HEK293 (cell line): ENCODE results near the gene PPFIBP1.

Source experiments
- GLI2 ChIP-seq: fragments of 450-650 bp; formaldehyde crosslinking; IDR thresholded peaks from 2 replicates; pipeline ENCODE4; 2017; ENCODE audit warnings: missing biosample characterization, missing genetic modification characterization, low read depth, borderline replicate concordance
- KLF16 ChIP-seq: fragments of 450-650 bp; formaldehyde crosslinking; IDR thresholded peaks from 2 replicates; pipeline ENCODE4 v1.5.1; 2017; ENCODE audit warnings: missing biosample characterization, missing genetic modification characterization
- PATZ1 ChIP-seq: fragments of 450-650 bp; formaldehyde crosslinking; IDR thresholded peaks from 2 replicates; pipeline ENCODE4 v1.5.1; 2016; ENCODE audit warnings: missing biosample characterization, missing genetic modification characterization
- SETDB1 ChIP-seq: IDR thresholded peaks from one replicate; pipeline ENCODE4 v1.6.1; 2017; ENCODE audit warnings: mild to moderate bottlenecking, low read length, moderate library complexity, mixed read lengths; ENCODE audit not compliant: insufficient read length
- ZNF274 ChIP-seq, 2 experiments: fragments of 200-500 bp in 1 of 2; fragments of 450-650 bp in 1 of 2; sonication (Bioruptor generic) in 1 of 2; formaldehyde crosslinking in 1 of 2; IDR thresholded peaks; 2 replicates each; pipeline versions ENCODE4 v1.5.1 to v1.6.1; 2014 to 2016; ENCODE audit warnings: borderline replicate concordance in 1 of 2, inconsistent platforms in 1 of 2, low read length in 1 of 2, missing biosample characterization in 1 of 2, missing genetic modification characterization in 1 of 2
- ZNF335 ChIP-seq: fragments of 450-650 bp; formaldehyde crosslinking; conservative IDR thresholded peaks from 2 replicates; pipeline ENCODE4 v1.5.1; 2016; ENCODE audit warnings: missing biosample characterization, missing genetic modification characterization
- ZNF354C ChIP-seq: fragments of 450-650 bp; formaldehyde crosslinking; IDR thresholded peaks from 2 replicates; pipeline ENCODE4 v1.5.1; 2016; ENCODE audit warnings: missing biosample characterization, missing genetic modification characterization, low read depth, borderline replicate concordance
- ZNF433 ChIP-seq: fragments of 450-650 bp; formaldehyde crosslinking; IDR thresholded peaks from 2 replicates; pipeline ENCODE4 v1.5.1; 2016; ENCODE audit warnings: missing biosample characterization, missing genetic modification characterization, low read depth
- ZNF624 ChIP-seq: fragments of 450-650 bp; formaldehyde crosslinking; IDR thresholded peaks from 2 replicates; pipeline ENCODE4 v1.5.1; 2017; ENCODE audit warnings: missing biosample characterization, missing genetic modification characterization
- ZXDB ChIP-seq: fragments of 450-650 bp; formaldehyde crosslinking; IDR thresholded peaks from 2 replicates; pipeline ENCODE4 v1.5.1; 2016; ENCODE audit warnings: missing biosample characterization, missing genetic modification characterization
- TF ChIP-seq, protein P1 (sequence below): fragments of 450-650 bp; formaldehyde crosslinking; IDR thresholded peaks from 2 replicates; pipeline ENCODE4 v1.5.1; 2016; ENCODE audit warnings: missing biosample characterization, missing genetic modification characterization
- TF ChIP-seq, protein P2 (sequence below): fragments of 450-650 bp; formaldehyde crosslinking; IDR thresholded peaks from 2 replicates; pipeline ENCODE4 v1.5.1; 2016; ENCODE audit warnings: missing biosample characterization, missing genetic modification characterization, low read depth

GRCh38 chr12:27730097-27730588 is 206.1 kb downstream of the PPFIBP1 start:
- TF ChIP-seq SETDB1 (no peak), PATZ1 (tag by site-specific recombination) (no peak), GLI2 (tag by site-specific recombination) (no peak), ZNF433 (tag by site-specific recombination) (no peak), ZNF274 (IDR thresholded peaks at IDR 0.05; ENCODE audit: low read length) (no peak), ZNF274 (tag by site-specific recombination; IDR thresholded peaks at IDR 0.05; ENCODE audit: borderline replicate concordance) (no peak), ZNF335 (tag by site-specific recombination) (no peak), ZNF624 (tag by site-specific recombination) (no peak), KLF16 (no peak), ZXDB (tag by site-specific recombination) (no peak), ZNF354C (tag by site-specific recombination) (no peak)
- TF ChIP-seq, protein P1, sequence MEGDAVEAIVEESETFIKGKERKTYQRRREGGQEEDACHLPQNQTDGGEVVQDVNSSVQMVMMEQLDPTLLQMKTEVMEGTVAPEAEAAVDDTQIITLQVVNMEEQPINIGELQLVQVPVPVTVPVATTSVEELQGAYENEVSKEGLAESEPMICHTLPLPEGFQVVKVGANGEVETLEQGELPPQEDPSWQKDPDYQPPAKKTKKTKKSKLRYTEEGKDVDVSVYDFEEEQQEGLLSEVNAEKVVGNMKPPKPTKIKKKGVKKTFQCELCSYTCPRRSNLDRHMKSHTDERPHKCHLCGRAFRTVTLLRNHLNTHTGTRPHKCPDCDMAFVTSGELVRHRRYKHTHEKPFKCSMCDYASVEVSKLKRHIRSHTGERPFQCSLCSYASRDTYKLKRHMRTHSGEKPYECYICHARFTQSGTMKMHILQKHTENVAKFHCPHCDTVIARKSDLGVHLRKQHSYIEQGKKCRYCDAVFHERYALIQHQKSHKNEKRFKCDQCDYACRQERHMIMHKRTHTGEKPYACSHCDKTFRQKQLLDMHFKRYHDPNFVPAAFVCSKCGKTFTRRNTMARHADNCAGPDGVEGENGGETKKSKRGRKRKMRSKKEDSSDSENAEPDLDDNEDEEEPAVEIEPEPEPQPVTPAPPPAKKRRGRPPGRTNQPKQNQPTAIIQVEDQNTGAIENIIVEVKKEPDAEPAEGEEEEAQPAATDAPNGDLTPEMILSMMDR: no peak
- TF ChIP-seq, protein P2, sequence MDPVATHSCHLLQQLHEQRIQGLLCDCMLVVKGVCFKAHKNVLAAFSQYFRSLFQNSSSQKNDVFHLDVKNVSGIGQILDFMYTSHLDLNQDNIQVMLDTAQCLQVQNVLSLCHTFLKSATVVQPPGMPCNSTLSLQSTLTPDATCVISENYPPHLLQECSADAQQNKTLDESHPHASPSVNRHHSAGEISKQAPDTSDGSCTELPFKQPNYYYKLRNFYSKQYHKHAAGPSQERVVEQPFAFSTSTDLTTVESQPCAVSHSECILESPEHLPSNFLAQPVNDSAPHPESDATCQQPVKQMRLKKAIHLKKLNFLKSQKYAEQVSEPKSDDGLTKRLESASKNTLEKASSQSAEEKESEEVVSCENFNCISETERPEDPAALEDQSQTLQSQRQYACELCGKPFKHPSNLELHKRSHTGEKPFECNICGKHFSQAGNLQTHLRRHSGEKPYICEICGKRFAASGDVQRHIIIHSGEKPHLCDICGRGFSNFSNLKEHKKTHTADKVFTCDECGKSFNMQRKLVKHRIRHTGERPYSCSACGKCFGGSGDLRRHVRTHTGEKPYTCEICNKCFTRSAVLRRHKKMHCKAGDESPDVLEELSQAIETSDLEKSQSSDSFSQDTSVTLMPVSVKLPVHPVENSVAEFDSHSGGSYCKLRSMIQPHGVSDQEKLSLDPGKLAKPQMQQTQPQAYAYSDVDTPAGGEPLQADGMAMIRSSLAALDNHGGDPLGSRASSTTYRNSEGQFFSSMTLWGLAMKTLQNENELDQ: no peak
